ENCODE data around the gene LRRN2. TPM values are rescaled to one million over a fixed set of nuclear protein-coding genes. Genes with fewer than 3 reads are reported as not detected.

The LRRN2 gene
- total RNA-seq, 1 donor from 2014 or later = 4.6 TPM

DNA sequence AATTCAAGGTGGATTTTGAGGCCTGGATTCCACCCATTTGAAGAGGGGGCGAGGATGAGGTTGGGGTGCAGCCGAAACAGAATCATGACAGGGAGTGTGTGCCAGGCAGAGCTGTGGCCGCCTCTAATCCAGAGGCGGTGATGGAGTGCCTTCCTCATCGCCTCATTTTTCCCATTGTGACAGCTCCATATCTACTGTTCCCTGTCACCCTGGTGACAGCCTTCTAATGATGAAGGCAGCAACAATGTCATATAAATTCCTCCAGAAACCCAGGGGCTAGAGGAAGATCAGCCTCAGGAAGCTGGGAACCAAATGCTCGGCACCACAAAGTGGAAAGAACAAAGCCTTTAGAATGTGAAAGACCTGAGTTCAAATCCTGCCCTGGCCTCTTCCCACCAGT, 42.0 kb downstream of the LRRN2 start:
- Mint-ChIP-seq H3K27ac (ENCODE audit: unreplicated experiment) (no peak overlapping the region), H3K36me3 (ENCODE audit: low read depth) (no peaks in the 10 kb centered on the region), H3K4me1 (ENCODE audit: low read depth) (peaks cover 5% of the 10 kb centered on the region), H3K9me3 (ENCODE audit: low read depth) (no peaks in the 10 kb centered on the region), H3K4me3 (ENCODE audit: unreplicated experiment) (no peak overlapping the region), H3K27me3 (ENCODE audit: low read depth) (peaks cover 29% of the 10 kb centered on the region)
- no peak for DNase-seq (ENCODE audit: low spot score)
- TF ChIP-seq, protein P1, sequence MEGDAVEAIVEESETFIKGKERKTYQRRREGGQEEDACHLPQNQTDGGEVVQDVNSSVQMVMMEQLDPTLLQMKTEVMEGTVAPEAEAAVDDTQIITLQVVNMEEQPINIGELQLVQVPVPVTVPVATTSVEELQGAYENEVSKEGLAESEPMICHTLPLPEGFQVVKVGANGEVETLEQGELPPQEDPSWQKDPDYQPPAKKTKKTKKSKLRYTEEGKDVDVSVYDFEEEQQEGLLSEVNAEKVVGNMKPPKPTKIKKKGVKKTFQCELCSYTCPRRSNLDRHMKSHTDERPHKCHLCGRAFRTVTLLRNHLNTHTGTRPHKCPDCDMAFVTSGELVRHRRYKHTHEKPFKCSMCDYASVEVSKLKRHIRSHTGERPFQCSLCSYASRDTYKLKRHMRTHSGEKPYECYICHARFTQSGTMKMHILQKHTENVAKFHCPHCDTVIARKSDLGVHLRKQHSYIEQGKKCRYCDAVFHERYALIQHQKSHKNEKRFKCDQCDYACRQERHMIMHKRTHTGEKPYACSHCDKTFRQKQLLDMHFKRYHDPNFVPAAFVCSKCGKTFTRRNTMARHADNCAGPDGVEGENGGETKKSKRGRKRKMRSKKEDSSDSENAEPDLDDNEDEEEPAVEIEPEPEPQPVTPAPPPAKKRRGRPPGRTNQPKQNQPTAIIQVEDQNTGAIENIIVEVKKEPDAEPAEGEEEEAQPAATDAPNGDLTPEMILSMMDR (IDR thresholded peaks at IDR 0.05) = no peak

DNA sequence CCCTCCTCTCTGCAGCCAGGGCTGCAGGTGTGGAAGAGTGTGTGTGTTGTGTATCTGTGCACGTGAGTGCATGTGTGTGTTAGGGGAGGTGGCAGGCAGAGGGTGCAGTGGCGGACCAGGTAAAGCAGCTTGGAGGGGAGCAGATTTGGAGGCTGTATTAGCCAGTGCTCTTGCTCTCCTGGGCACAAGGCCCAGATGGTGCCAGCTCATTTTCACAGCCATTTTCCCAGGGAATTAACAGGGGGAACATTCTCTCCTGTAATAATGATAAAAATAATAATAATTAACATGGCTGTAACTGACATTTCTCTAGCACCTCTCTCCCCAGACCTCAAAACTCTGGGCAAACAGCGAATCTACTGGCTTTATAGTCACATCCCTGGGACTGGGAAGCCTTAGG, 43.6 kb downstream of the LRRN2 start:
- Mint-ChIP-seq H3K9me3 (ENCODE audit: low read depth) (no peaks in the 10 kb centered on the region), H3K27me3 (ENCODE audit: low read depth) (peaks cover 30% of the 10 kb centered on the region), H3K4me1 (ENCODE audit: low read depth) (no peaks in the 10 kb centered on the region), H3K4me3 (ENCODE audit: unreplicated experiment) (no peak overlapping the region), H3K27ac (ENCODE audit: unreplicated experiment) (no peak overlapping the region), H3K36me3 (ENCODE audit: low read depth) (no peaks in the 10 kb centered on the region)
- TF ChIP-seq, protein P1 (IDR thresholded peaks at IDR 0.05) = no peak
- DNase-seq (ENCODE audit: low spot score) = no peak

DNA sequence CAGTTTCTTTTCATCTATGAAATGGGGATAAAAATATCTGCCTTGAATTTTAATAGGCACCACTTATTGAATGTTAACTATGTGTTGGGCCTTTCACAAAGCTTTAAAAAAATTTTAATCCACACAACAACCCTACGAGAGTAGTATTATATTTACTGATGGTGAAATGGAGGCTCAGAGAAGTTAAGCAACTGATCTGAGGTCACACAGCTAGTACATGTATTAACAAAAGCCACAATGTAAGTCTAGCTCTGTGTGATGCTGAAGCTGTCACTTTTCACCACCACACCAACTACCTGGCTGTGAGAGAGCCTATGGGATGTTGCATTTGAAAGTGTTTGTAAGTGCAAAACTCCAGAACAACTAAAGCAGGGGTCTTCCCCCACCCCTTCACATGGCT, 44.1 kb downstream of the LRRN2 start:
- H3K36me3 Mint-ChIP-seq (ENCODE audit: low read depth) = no peaks in the 10 kb centered on the region
- no peak overlapping the region for H3K4me3 Mint-ChIP-seq (ENCODE audit: unreplicated experiment)
- no peaks in the 10 kb centered on the region for H3K4me1 Mint-ChIP-seq (ENCODE audit: low read depth)
- no peak for DNase-seq (ENCODE audit: low spot score)
- TF ChIP-seq, protein P1 (IDR thresholded peaks at IDR 0.05) = no peak
- no peaks in the 10 kb centered on the region for H3K9me3 Mint-ChIP-seq (ENCODE audit: low read depth)
- peaks cover 33% of the 10 kb centered on the region for H3K27me3 Mint-ChIP-seq (ENCODE audit: low read depth)
- no peak overlapping the region for H3K27ac Mint-ChIP-seq (ENCODE audit: unreplicated experiment)

DNA sequence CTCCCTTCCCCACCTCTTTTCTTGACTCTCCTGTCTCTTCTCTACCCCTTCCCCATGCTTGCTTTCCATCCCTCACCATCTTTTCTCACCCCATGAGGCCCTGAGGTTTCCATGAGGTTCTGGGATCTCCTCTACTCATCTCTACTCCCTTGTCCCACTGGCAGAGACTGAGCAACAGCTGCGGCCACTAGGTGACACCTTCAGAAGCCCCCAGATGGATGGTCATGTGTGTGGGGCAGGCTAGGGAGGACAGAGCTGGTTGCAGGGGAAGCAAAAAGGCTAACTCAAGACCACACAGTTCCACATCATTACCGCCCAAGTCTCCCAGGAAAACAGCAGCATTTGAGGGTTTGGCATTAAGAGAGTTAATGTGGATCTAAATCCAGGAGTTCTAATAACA, 45.0 kb downstream of the LRRN2 start:
- H3K27ac Mint-ChIP-seq (ENCODE audit: unreplicated experiment) = no peak overlapping the region
- no peak overlapping the region for H3K4me3 Mint-ChIP-seq (ENCODE audit: unreplicated experiment)
- TF ChIP-seq, protein P1 (IDR thresholded peaks at IDR 0.05) = no peak
- peaks cover 37% of the 10 kb centered on the region for H3K27me3 Mint-ChIP-seq (ENCODE audit: low read depth)
- no peak for DNase-seq (ENCODE audit: low spot score)
- H3K9me3 Mint-ChIP-seq (ENCODE audit: low read depth) = no peaks in the 10 kb centered on the region
- no peaks in the 10 kb centered on the region for H3K36me3 Mint-ChIP-seq (ENCODE audit: low read depth)
- H3K4me1 Mint-ChIP-seq (ENCODE audit: low read depth) = no peaks in the 10 kb centered on the region

DNA sequence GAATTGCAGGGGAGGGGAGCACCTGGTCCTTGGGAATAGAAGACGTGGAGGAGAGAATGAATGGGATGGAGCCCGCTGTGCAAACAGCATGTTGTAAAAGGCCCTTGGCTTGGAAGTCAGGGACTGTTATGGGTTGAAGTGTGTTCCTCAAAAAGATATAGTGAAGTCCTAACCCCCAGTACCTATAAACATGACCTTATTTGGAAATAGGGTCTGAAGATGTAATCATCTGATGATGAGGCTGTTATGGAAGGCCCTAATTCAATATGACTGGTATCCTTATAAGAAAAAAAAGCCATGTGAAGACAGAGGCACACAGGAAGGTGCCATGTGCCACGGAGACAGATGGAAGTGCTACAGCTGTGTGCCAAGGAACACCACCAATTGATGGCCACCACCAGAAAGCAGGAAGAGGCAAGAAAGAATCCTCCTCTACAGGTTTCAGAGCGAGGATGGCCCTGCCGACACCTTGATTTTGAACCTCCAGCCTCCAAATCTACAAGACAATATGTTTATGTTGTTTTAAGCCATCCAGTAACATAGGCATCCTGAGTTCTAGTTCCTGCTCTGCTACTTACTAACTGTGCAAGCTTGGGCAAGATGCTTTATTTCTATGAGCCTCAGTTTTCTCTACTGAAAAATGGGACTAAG, 51.2 kb downstream of the LRRN2 start:
- H3K27ac Mint-ChIP-seq (ENCODE audit: unreplicated experiment) = no peak overlapping the region
- H3K27me3 Mint-ChIP-seq (ENCODE audit: low read depth) = peaks cover 33% of the 10 kb centered on the region
- no peak for DNase-seq (ENCODE audit: low spot score)
- H3K9me3 Mint-ChIP-seq (ENCODE audit: low read depth) = peaks cover 3% of the 10 kb centered on the region
- TF ChIP-seq, protein P1 (IDR thresholded peaks at IDR 0.05) = no peak
- peaks cover 3% of the 10 kb centered on the region for H3K36me3 Mint-ChIP-seq (ENCODE audit: low read depth)
- H3K4me1 Mint-ChIP-seq (ENCODE audit: low read depth) = no peaks in the 10 kb centered on the region
- H3K4me3 Mint-ChIP-seq (ENCODE audit: unreplicated experiment) = no peak overlapping the region

Data from chondrocyte (in vitro differentiated cells).